ENCODE data around the gene HECA. TPM values are rescaled to one million over a fixed set of nuclear protein-coding genes. Genes with fewer than 3 reads are reported as not detected.

Gene HECA
- total RNA-seq, 2 donors from 2014 or later, result 172 to 197 TPM

DNA sequence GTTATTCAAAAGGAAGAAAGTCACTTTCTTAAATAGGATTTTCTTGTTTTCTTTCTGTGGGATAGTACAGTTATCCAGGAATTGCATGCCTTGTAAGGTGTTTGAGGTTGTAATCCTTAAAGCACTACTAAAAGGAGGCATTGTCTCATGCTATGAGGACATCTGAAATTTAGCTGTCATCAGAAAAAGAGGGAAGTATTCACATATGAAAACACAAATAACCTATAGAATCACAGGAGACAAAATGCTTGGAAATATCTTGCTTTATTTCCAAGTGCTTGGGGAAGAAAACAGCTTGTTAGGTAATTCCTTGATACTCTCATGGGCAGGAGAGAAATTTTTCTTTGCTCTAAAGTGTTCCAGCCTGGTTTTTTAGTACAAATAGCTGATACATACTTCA, 40.1 kb downstream of the HECA start:
- Mint-ChIP-seq H3K27me3 (no peaks in the 10 kb centered on the region), H3K27ac (peak overlapping the region; percentile 87), H3K4me3 (peak overlapping the region; percentile 57), H3K36me3 (ENCODE audit: low read depth) (peaks cover 14% of the 10 kb centered on the region), H3K4me1 (peaks cover 75% of the 10 kb centered on the region)
- no peaks in the 10 kb centered on the region for H3K9me3 ChIP-seq (ENCODE audit: control insufficient read depth, low read length, poor library complexity, severe bottlenecking)
- DNase-seq, result no peak
- ATAC-seq, result no peak

GRCh38 chr6:139175389-139175948, 40.6 kb downstream of the HECA start:
- peaks cover 15% of the 10 kb centered on the region for H3K36me3 Mint-ChIP-seq (ENCODE audit: low read depth)
- peak overlapping the region; percentile 87 for H3K27ac Mint-ChIP-seq
- no peak for DNase-seq
- no peaks in the 10 kb centered on the region for H3K27me3 Mint-ChIP-seq
- H3K4me1 Mint-ChIP-seq, result peaks cover 73% of the 10 kb centered on the region
- H3K4me3 Mint-ChIP-seq, result peak overlapping the region; percentile 57
- no peaks in the 10 kb centered on the region for H3K9me3 ChIP-seq (ENCODE audit: control insufficient read depth, low read length, poor library complexity, severe bottlenecking)
- peak; percentile 29 for ATAC-seq

- H3K9me3 ChIP-seq (ENCODE audit: control insufficient read depth, low read length, poor library complexity, severe bottlenecking), result no peaks in the 10 kb centered on the region
- no peak for DNase-seq
- Mint-ChIP-seq H3K4me1 (peaks cover 62% of the 10 kb centered on the region), H3K27ac (peak overlapping the region; percentile 68), H3K4me3 (peak overlapping the region; percentile 43), H3K36me3 (ENCODE audit: low read depth) (peaks cover 11% of the 10 kb centered on the region), H3K27me3 (no peaks in the 10 kb centered on the region)
- ATAC-seq, result no peak
Observed at GRCh38 chr6:139181236-139181635, 46.4 kb downstream of the HECA start.

DNA sequence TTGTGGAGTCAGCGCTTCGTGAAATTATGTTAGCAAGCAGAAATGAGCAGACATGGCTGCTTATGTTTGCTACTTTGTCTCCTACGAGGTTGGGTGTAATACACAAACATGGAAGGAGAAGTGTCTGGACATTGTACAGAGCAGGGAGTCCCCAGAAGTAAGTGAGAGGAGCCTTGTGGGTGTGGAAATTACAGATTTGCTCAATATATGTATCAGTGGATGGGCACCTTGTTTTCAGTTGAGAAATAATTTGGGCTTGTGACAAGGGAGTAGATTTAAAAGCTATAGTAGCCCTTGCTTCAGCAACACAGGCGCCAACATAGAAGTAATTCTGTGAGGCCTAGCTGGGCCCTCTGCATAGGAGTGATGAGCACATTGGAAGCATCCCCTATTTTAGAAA, 49.2 kb downstream of the HECA start:
- H3K36me3 Mint-ChIP-seq (ENCODE audit: low read depth), result peaks cover 5% of the 10 kb centered on the region
- DNase-seq (no peak), ATAC-seq (peak; percentile 27)
- peak overlapping the region; percentile 87 for H3K27ac Mint-ChIP-seq
- peak overlapping the region; percentile 50 for H3K4me3 Mint-ChIP-seq
- H3K9me3 ChIP-seq (ENCODE audit: control insufficient read depth, low read length, poor library complexity, severe bottlenecking), result no peaks in the 10 kb centered on the region
- peaks cover 47% of the 10 kb centered on the region for H3K4me1 Mint-ChIP-seq
- no peaks in the 10 kb centered on the region for H3K27me3 Mint-ChIP-seq

- no peaks in the 10 kb centered on the region for H3K27me3 Mint-ChIP-seq
- peaks cover 5% of the 10 kb centered on the region for H3K36me3 Mint-ChIP-seq (ENCODE audit: low read depth)
- no peak for ATAC-seq
- peak overlapping the region; percentile 87 for H3K27ac Mint-ChIP-seq
- no peak overlapping the region for H3K4me3 Mint-ChIP-seq
- DNase-seq, result no peak
- H3K4me1 Mint-ChIP-seq, result peaks cover 43% of the 10 kb centered on the region
- H3K9me3 ChIP-seq (ENCODE audit: control insufficient read depth, low read length, poor library complexity, severe bottlenecking), result no peaks in the 10 kb centered on the region
Observed at GRCh38 chr6:139184459-139184858, 49.6 kb downstream of the HECA start.

DNA sequence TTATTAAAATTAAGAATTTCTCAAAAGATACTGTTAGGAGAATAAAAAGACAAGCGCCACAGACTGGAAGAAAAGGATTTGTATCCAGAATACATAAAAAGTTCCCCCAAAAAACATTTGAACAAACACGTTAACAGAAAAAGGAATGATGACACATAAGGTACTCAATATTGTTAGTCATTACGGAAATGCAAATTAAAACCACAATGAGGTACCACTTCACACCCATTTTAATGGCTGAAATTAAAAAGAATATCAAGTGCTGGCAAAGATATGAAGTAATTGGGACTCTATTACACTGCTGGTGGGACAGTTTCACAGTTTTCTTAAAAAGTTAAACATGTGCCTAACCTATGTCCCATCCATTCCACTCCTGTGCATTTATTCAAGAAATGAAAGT, 51.4 kb downstream of the HECA start:
- peak overlapping the region; percentile 1 for H3K4me3 Mint-ChIP-seq
- peaks cover 36% of the 10 kb centered on the region for H3K4me1 Mint-ChIP-seq
- no peaks in the 10 kb centered on the region for H3K27me3 Mint-ChIP-seq
- ATAC-seq (peak; percentile 32), DNase-seq (no peak)
- peaks cover under 1% of the 10 kb centered on the region for H3K36me3 Mint-ChIP-seq (ENCODE audit: low read depth)
- H3K9me3 ChIP-seq (ENCODE audit: control insufficient read depth, low read length, poor library complexity, severe bottlenecking), result no peaks in the 10 kb centered on the region
- H3K27ac Mint-ChIP-seq, result peak overlapping the region; percentile 87

DNA sequence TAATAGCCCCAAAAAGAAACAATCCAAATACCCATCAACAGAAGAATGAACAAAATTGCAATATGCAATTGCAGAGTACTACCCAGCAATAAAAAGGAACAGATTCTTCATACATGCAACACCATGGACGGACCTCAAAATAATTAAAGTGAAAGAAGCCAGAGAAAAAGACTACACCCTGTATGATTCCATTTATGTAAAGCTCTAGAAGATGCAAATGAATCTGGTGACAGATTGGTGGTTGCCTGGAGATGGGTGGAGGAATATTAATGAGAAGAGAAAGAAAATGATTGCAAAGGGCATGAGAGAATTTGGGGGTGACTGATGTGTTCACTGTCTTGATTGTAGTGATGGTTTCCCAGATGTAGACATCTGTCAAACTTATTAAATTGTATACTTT, 51.8 kb downstream of the HECA start:
- Mint-ChIP-seq H3K36me3 (ENCODE audit: low read depth) (no peaks in the 10 kb centered on the region), H3K4me3 (no peak overlapping the region), H3K27ac (peak overlapping the region; percentile 87), H3K4me1 (peaks cover 34% of the 10 kb centered on the region), H3K27me3 (no peaks in the 10 kb centered on the region)
- DNase-seq, result no peak
- ATAC-seq, result no peak
- no peaks in the 10 kb centered on the region for H3K9me3 ChIP-seq (ENCODE audit: control insufficient read depth, low read length, poor library complexity, severe bottlenecking)

- ATAC-seq, result no peak
- peaks cover 27% of the 10 kb centered on the region for H3K4me1 Mint-ChIP-seq
- no peak for DNase-seq
Observed at GRCh38 chr6:139187489-139187888, 52.6 kb downstream of the HECA start.

DNA sequence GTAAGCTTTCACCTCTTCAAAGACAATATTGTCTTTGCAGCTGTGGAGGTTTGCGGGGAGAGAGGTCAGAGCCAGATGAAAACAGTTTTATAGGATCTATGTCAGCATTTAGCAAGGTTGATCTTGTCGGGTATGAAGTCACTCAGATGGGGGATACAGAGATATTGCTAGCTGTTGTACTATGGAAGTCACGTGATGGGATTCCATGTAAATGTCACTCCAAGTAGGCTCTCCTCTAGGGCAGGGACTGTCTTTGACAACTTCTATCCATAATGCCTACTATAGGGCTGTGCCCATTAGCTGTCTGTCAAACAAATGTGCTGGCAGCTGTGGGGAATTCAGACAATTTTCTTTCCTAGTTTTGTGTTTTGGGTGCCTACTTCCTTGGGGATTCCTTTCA, 54.8 kb downstream of the HECA start:
- H3K9me3 ChIP-seq (ENCODE audit: control insufficient read depth, low read length, poor library complexity, severe bottlenecking), result no peaks in the 10 kb centered on the region
- no peaks in the 10 kb centered on the region for H3K27me3 Mint-ChIP-seq

More at GRCh38 chr6:139187489-139187888, 52.6 kb downstream of the HECA start:
- no peaks in the 10 kb centered on the region for H3K36me3 Mint-ChIP-seq (ENCODE audit: low read depth)
- no peaks in the 10 kb centered on the region for H3K27me3 Mint-ChIP-seq
- no peak overlapping the region for H3K27ac Mint-ChIP-seq
- H3K4me3 Mint-ChIP-seq, result no peak overlapping the region
- no peaks in the 10 kb centered on the region for H3K9me3 ChIP-seq (ENCODE audit: control insufficient read depth, low read length, poor library complexity, severe bottlenecking)

DNA sequence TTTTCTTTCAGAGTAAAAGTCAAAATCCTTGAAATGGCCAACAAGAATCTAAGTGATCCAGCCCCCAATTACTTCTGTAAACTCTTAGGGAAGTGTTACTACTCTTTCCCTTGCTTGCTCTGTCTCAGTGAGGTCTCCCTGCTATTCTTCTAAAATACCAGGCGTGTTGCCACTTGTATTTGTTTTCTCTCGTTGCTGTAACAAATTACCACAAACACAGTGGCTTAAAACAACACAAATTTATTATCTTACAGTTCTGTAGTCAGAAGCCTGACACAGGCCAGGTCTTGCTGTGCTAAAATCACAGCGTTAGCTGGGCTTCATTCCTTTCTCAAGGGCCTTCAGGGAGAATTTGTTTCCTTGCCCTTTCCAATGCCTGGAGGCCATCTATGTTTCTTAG, 59.9 kb downstream of the HECA start:
- no peaks in the 10 kb centered on the region for H3K36me3 Mint-ChIP-seq (ENCODE audit: low read depth)
- no peaks in the 10 kb centered on the region for H3K27me3 Mint-ChIP-seq

More for the DNA sequence above, 54.8 kb downstream of the HECA start:
- H3K36me3 Mint-ChIP-seq (ENCODE audit: low read depth), result no peaks in the 10 kb centered on the region
- peak overlapping the region; percentile 32 for H3K27ac Mint-ChIP-seq
- peaks cover 24% of the 10 kb centered on the region for H3K4me1 Mint-ChIP-seq
- ATAC-seq (no peak), DNase-seq (no peak)
- no peak overlapping the region for H3K4me3 Mint-ChIP-seq

GRCh38 chr6:139198529-139199288, 63.8 kb downstream of the HECA start:
- Mint-ChIP-seq H3K36me3 (ENCODE audit: low read depth) (no peaks in the 10 kb centered on the region), H3K27ac (no peak overlapping the region), H3K4me3 (no peak overlapping the region), H3K27me3 (no peaks in the 10 kb centered on the region), H3K4me1 (no peaks in the 10 kb centered on the region)
- no peaks in the 10 kb centered on the region for H3K9me3 ChIP-seq (ENCODE audit: control insufficient read depth, low read length, poor library complexity, severe bottlenecking)
- DNase-seq (no peak), ATAC-seq (no peak)

More for the DNA sequence above, 59.9 kb downstream of the HECA start:
- peaks cover 6% of the 10 kb centered on the region for H3K4me1 Mint-ChIP-seq
- DNase-seq (no peak), ATAC-seq (no peak)
- no peak overlapping the region for H3K4me3 Mint-ChIP-seq
- H3K9me3 ChIP-seq (ENCODE audit: control insufficient read depth, low read length, poor library complexity, severe bottlenecking), result no peaks in the 10 kb centered on the region
- no peak overlapping the region for H3K27ac Mint-ChIP-seq

- no peak for DNase-seq
- no peaks in the 10 kb centered on the region for H3K4me1 Mint-ChIP-seq
- no peaks in the 10 kb centered on the region for H3K36me3 Mint-ChIP-seq (ENCODE audit: low read depth)
- peaks cover 4% of the 10 kb centered on the region for H3K9me3 ChIP-seq (ENCODE audit: control insufficient read depth, low read length, poor library complexity, severe bottlenecking)
- H3K4me3 Mint-ChIP-seq, result no peak overlapping the region
- no peaks in the 10 kb centered on the region for H3K27me3 Mint-ChIP-seq
- no peak for ATAC-seq
- no peak overlapping the region for H3K27ac Mint-ChIP-seq
Observed at GRCh38 chr6:139201378-139201777, 66.5 kb downstream of the HECA start.

DNA sequence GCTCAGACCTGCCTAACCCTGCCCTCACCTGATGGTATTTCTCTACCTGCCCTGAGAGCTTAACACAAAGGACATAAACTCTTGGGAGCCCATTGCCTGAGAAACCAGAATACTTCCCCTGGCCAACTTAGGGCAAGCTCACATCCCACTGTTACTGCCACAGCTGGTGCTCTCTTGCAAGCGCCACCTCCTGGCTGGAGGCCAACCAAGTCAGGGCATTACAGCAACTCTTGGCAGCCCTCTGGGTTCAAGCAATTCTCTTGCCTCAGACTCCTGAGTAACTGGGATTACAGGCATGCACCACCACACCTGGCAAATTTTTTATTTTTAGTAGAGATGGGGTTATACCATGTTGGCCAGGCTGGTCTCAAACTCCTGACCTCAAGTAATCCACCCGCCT, 70.1 kb downstream of the HECA start:
- H3K27ac Mint-ChIP-seq, result no peak overlapping the region
- H3K9me3 ChIP-seq (ENCODE audit: control insufficient read depth, low read length, poor library complexity, severe bottlenecking), result peaks cover 4% of the 10 kb centered on the region
- H3K27me3 Mint-ChIP-seq, result no peaks in the 10 kb centered on the region
- H3K36me3 Mint-ChIP-seq (ENCODE audit: low read depth), result peaks cover 3% of the 10 kb centered on the region
- ATAC-seq (no peak), DNase-seq (no peak)
- no peaks in the 10 kb centered on the region for H3K4me1 Mint-ChIP-seq
- H3K4me3 Mint-ChIP-seq, result no peak overlapping the region

DNA sequence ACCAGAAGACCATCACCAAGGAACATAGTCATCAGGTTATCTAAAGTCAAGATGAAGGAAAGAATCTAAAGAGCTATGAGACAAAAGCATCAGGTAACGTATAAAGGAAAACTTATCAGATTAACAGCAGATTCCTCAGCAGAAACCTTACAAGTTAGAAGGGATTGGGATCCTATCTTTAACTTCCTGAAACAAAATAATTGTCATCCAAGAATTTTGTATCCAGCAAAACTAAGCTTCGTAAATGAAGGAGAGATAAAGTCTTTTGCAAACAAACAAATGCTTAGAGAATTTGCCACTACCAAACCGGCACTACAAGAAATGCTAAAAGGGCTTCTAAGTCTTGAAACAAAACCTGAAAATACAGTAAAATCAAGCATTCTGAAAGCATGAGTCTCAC, 71.0 kb downstream of the HECA start:
- Mint-ChIP-seq H3K4me3 (no peak overlapping the region), H3K4me1 (no peaks in the 10 kb centered on the region), H3K36me3 (ENCODE audit: low read depth) (peaks cover 3% of the 10 kb centered on the region), H3K27ac (no peak overlapping the region), H3K27me3 (no peaks in the 10 kb centered on the region)
- H3K9me3 ChIP-seq (ENCODE audit: control insufficient read depth, low read length, poor library complexity, severe bottlenecking), result peaks cover 4% of the 10 kb centered on the region
- no peak for ATAC-seq
- DNase-seq, result no peak
